H1 (cell line): ENCODE results near the gene ADD2. TPM values are rescaled to one million over a fixed set of nuclear protein-coding genes. Genes with fewer than 3 reads are reported as not detected.

Experiments
- EGR1 ChIP-seq: IDR thresholded peaks from 2 replicates; pipeline ENCODE4 v1.6.1; 2011; ENCODE audit warnings: low read depth, low read length, borderline replicate concordance
- GTF2F1 ChIP-seq: IDR thresholded peaks from 2 replicates; pipeline ENCODE4 v1.6.1; 2012; ENCODE audit warnings: low read depth, low read length, improper control_type of control experiment, borderline replicate concordance
- KDM4A ChIP-seq: IDR thresholded peaks from one replicate; pipeline ENCODE4 v1.7.1; 2012; ENCODE audit warnings: low read depth, mild to moderate bottlenecking, moderate library complexity, low read length, inconsistent platforms; ENCODE audit not compliant: severe bottlenecking
- MAX ChIP-seq: IDR thresholded peaks from 2 replicates; pipeline ENCODE4 v1.6.1; 2012; ENCODE audit warnings: inconsistent platforms
- POLR2AphosphoS5 ChIP-seq: IDR thresholded peaks from 2 replicates; pipeline ENCODE4 v1.6.1; 2011; ENCODE audit warnings: low read depth, low read length
- SIX5 ChIP-seq: IDR thresholded peaks from 2 replicates; pipeline ENCODE4 v1.6.1; 2011; ENCODE audit warnings: mild to moderate bottlenecking, low read depth, low read length
- SRF ChIP-seq: IDR thresholded peaks from 2 replicates; pipeline ENCODE4 v1.6.1; 2011; ENCODE audit warnings: mild to moderate bottlenecking, low read depth, low read length, moderate library complexity
- polyA plus RNA-seq, 7 experiments: library from polyadenylated mRNA; depleted of rRNA in 3 of 7; stranded (reverse) in 5 of 7; unstranded in 2 of 7; fragments of >200 nt in 5 of 7; fragments of 200-250 nt in 2 of 7; gene quantifications; 1 replicate in 5 of 7; 2 replicates in 1 of 7; 4 replicates in 1 of 7; pipeline versions ENCODE4 v1.2.1 to v1.2.3, GENCODE V29; 2011 to 2013; ENCODE audit warnings: missing spikeins in 2 of 7, mixed read lengths in 2 of 7
- total RNA-seq: library from RNA; stranded (reverse); fragmentation: NEBNext Ultra II Directional; extraction: Animal tissue kit (Norgen Biotek cat#: 25700); gene quantifications from 2 replicates; pipeline ENCODE4 v1.2.1, GENCODE V29; 2021
- TF ChIP-seq, protein P1 (sequence below): fragments of 300-600 bp; sonication (generic); IDR thresholded peaks from 2 replicates; pipeline ENCODE4 v1.7.1; 2012; ENCODE audit warnings: low read length, moderate library complexity, mild to moderate bottlenecking, inconsistent platforms; ENCODE audit not compliant: insufficient replicate concordance
- TF ChIP-seq, protein P2 (sequence below): IDR thresholded peaks from 2 replicates; pipeline ENCODE4 v1.6.1; 2011; ENCODE audit warnings: low read length, improper control_type of control experiment

Gene ADD2
- total and polyA plus RNA-seq, 2 of the 8 experiments (the other 6 are each of a cell fraction or from before 2014, with no cell fraction given): 58.5 to 170 TPM

DNA sequence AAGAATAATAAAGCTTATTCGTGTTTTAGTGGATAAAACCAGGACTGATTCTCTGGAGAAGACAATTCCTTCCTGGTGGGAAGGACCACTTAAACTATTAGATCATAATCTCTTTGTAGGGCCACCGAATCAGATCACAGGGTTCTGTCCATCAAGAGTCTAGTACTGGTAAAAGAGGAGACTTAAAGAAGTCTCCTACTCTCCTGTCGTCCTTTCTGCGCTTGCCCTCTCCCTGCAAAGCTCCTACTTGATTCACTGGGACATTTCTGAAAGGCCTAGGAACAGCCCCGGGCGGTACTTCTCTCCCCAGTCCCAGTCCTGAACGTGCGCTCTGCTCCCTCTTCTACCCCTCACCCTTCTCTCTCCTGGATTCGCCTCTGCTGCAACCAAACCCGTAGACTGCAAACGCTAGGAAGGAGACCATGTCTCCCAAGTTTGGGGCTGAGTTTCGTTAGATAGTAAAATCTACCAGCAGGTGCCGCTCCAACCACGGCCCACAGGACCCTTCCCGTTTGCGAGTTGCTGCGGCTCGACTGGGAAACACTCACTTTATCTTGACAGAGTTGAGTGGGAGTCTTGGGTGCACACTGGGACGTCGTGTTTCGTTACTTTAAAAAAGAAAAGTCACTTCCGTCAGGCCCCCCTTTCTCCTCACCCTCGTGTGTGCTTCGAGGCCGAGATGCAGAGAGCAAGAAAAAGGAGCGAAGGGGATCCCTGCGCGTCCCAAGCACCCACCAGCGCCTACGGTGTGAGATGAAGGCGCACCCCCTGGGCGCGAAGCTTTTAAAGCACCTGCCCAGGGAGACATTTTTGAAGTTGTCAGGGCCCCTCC lies 21.5 kb upstream of the ADD2 start (continued):
- TF ChIP-seq, protein P1, sequence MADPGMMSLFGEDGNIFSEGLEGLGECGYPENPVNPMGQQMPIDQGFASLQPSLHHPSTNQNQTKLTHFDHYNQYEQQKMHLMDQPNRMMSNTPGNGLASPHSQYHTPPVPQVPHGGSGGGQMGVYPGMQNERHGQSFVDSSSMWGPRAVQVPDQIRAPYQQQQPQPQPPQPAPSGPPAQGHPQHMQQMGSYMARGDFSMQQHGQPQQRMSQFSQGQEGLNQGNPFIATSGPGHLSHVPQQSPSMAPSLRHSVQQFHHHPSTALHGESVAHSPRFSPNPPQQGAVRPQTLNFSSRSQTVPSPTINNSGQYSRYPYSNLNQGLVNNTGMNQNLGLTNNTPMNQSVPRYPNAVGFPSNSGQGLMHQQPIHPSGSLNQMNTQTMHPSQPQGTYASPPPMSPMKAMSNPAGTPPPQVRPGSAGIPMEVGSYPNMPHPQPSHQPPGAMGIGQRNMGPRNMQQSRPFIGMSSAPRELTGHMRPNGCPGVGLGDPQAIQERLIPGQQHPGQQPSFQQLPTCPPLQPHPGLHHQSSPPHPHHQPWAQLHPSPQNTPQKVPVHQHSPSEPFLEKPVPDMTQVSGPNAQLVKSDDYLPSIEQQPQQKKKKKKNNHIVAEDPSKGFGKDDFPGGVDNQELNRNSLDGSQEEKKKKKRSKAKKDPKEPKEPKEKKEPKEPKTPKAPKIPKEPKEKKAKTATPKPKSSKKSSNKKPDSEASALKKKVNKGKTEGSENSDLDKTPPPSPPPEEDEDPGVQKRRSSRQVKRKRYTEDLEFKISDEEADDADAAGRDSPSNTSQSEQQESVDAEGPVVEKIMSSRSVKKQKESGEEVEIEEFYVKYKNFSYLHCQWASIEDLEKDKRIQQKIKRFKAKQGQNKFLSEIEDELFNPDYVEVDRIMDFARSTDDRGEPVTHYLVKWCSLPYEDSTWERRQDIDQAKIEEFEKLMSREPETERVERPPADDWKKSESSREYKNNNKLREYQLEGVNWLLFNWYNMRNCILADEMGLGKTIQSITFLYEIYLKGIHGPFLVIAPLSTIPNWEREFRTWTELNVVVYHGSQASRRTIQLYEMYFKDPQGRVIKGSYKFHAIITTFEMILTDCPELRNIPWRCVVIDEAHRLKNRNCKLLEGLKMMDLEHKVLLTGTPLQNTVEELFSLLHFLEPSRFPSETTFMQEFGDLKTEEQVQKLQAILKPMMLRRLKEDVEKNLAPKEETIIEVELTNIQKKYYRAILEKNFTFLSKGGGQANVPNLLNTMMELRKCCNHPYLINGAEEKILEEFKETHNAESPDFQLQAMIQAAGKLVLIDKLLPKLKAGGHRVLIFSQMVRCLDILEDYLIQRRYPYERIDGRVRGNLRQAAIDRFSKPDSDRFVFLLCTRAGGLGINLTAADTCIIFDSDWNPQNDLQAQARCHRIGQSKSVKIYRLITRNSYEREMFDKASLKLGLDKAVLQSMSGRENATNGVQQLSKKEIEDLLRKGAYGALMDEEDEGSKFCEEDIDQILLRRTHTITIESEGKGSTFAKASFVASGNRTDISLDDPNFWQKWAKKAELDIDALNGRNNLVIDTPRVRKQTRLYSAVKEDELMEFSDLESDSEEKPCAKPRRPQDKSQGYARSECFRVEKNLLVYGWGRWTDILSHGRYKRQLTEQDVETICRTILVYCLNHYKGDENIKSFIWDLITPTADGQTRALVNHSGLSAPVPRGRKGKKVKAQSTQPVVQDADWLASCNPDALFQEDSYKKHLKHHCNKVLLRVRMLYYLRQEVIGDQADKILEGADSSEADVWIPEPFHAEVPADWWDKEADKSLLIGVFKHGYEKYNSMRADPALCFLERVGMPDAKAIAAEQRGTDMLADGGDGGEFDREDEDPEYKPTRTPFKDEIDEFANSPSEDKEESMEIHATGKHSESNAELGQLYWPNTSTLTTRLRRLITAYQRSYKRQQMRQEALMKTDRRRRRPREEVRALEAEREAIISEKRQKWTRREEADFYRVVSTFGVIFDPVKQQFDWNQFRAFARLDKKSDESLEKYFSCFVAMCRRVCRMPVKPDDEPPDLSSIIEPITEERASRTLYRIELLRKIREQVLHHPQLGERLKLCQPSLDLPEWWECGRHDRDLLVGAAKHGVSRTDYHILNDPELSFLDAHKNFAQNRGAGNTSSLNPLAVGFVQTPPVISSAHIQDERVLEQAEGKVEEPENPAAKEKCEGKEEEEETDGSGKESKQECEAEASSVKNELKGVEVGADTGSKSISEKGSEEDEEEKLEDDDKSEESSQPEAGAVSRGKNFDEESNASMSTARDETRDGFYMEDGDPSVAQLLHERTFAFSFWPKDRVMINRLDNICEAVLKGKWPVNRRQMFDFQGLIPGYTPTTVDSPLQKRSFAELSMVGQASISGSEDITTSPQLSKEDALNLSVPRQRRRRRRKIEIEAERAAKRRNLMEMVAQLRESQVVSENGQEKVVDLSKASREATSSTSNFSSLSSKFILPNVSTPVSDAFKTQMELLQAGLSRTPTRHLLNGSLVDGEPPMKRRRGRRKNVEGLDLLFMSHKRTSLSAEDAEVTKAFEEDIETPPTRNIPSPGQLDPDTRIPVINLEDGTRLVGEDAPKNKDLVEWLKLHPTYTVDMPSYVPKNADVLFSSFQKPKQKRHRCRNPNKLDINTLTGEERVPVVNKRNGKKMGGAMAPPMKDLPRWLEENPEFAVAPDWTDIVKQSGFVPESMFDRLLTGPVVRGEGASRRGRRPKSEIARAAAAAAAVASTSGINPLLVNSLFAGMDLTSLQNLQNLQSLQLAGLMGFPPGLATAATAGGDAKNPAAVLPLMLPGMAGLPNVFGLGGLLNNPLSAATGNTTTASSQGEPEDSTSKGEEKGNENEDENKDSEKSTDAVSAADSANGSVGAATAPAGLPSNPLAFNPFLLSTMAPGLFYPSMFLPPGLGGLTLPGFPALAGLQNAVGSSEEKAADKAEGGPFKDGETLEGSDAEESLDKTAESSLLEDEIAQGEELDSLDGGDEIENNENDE: no peak
- TF ChIP-seq SIX5 (no peak), SRF (no peak), GTF2F1 (no peak), MAX (0 out of 2 replicates have a peak, but pooled peaks have one; percentile 5), KDM4A (no peak), EGR1 (no peak), POLR2AphosphoS5 (no peak)
- TF ChIP-seq, protein P2, sequence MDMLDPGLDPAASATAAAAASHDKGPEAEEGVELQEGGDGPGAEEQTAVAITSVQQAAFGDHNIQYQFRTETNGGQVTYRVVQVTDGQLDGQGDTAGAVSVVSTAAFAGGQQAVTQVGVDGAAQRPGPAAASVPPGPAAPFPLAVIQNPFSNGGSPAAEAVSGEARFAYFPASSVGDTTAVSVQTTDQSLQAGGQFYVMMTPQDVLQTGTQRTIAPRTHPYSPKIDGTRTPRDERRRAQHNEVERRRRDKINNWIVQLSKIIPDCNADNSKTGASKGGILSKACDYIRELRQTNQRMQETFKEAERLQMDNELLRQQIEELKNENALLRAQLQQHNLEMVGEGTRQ: no peak
